OCI-LY7 (cell line): ENCODE results near the gene CEP83.

Experiments used
- EZH2phosphoT487 ChIP-seq: fragments of 200-600 bp; sonication (generic); IDR thresholded peaks from 2 replicates; pipeline ENCODE4 v1.6.1; 2018; ENCODE audit warnings: low read depth, borderline replicate concordance, mild to moderate bottlenecking, mixed run types, antibody characterized with exemption, low read length, moderate library complexity, mixed read lengths
- TF ChIP-seq, protein P1 (sequence below): fragments of 200-600 bp; sonication (generic); conservative IDR thresholded peaks from 2 replicates; pipeline ENCODE4 v1.5.1; 2014; ENCODE audit warnings: mild to moderate bottlenecking, antibody characterized with exemption, low read length, moderate library complexity, mixed read lengths

DNA sequence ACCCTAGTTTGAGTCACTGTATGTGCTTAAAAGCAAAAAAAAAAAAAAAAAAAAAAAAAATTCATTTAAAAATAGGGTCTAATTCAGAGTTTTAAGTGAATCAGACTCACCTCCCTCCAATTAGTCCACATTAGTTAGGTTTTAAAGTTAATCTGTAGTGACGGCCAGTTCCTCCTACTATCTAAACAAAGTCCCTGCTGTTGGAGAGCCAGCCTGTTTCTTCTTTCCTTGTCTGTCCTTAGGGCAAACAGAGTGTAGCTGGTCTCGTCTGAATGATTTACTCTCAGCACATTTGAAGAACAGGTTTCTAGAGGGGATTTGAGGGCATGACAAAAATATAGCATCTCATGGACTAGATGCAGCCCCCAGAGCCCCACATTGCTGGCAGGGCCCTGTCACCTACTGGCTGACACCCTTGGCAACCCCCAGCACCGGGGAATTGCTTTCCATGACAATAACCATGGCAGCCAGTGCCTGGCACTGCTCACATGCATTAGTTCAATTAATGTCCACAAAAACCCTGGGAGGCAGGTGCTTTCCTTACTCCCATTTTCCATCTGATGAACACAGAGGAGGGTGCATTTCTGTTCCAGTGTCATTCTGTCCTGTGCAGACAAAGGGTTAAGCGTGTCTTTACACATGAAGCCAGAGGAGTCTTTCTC lies 173.0 kb downstream of the CEP83 start:
- TF ChIP-seq, protein P1, sequence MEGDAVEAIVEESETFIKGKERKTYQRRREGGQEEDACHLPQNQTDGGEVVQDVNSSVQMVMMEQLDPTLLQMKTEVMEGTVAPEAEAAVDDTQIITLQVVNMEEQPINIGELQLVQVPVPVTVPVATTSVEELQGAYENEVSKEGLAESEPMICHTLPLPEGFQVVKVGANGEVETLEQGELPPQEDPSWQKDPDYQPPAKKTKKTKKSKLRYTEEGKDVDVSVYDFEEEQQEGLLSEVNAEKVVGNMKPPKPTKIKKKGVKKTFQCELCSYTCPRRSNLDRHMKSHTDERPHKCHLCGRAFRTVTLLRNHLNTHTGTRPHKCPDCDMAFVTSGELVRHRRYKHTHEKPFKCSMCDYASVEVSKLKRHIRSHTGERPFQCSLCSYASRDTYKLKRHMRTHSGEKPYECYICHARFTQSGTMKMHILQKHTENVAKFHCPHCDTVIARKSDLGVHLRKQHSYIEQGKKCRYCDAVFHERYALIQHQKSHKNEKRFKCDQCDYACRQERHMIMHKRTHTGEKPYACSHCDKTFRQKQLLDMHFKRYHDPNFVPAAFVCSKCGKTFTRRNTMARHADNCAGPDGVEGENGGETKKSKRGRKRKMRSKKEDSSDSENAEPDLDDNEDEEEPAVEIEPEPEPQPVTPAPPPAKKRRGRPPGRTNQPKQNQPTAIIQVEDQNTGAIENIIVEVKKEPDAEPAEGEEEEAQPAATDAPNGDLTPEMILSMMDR = no peak
- TF ChIP-seq EZH2phosphoT487 = no peak
